ENCODE results near the gene CDH26. TPM values are rescaled to one million over a fixed set of nuclear protein-coding genes. Genes with fewer than 3 reads are reported as not detected.

CDH26 gene
- total RNA-seq, 2 experiments from 2014 or later, result 0.75 to 1.1 TPM

DNA sequence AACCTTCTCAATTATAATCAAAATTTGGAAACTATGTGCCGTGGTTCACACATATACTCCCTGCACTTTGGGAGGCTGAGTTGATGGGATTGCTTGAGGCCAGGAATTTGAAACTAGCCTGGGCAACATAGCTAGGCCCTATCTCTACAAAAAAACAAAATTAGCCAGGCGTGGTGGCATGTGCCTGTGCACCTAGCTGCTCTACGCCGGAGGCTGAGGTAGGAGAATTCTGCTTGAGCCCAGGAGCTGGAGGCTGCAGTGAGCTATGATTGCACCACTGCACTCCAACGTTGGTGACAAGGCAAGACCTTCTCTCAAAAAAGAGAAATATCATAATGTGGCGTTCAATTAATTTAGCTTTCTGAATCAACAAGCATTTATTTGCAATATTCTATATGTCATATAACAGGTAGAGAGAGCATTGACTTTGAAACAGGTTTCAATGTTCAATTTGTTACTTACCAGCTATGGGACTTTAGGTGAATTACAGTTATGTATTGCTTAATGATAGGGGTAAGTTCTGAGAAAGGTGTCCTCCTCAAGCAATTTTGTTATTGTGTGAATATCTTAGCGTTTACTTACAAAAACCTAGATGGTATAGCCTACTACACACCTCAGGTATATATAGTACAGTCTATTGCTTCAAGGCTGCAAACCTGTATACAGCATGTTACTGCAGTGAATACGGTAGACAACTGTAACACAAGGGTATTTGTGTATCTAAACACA, 22.6 kb upstream of the CDH26 start:
- ChIA-PET POLR2A (no interaction called here), CTCF (interaction anchor here (1.6 kb wide), 1 partner anchor 11 kb away, joined by 4 read pairs; no protein-coding TSS in a partner anchor)
- TF ChIP-seq, protein P1, sequence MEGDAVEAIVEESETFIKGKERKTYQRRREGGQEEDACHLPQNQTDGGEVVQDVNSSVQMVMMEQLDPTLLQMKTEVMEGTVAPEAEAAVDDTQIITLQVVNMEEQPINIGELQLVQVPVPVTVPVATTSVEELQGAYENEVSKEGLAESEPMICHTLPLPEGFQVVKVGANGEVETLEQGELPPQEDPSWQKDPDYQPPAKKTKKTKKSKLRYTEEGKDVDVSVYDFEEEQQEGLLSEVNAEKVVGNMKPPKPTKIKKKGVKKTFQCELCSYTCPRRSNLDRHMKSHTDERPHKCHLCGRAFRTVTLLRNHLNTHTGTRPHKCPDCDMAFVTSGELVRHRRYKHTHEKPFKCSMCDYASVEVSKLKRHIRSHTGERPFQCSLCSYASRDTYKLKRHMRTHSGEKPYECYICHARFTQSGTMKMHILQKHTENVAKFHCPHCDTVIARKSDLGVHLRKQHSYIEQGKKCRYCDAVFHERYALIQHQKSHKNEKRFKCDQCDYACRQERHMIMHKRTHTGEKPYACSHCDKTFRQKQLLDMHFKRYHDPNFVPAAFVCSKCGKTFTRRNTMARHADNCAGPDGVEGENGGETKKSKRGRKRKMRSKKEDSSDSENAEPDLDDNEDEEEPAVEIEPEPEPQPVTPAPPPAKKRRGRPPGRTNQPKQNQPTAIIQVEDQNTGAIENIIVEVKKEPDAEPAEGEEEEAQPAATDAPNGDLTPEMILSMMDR (IDR thresholded peaks at IDR 0.05), result no peak
- Mint-ChIP-seq H3K27ac (no peak overlapping the region), H3K4me3 (peak overlapping the region; percentile 62), H3K9me3 (no peaks in the 10 kb centered on the region), H3K27me3 (no peaks in the 10 kb centered on the region), H3K36me3 (ENCODE audit: low read depth) (peaks cover 10% of the 10 kb centered on the region), H3K4me1 (ENCODE audit: low read depth) (peaks cover 48% of the 10 kb centered on the region)
- H3K36me3 ChIP-seq (ENCODE audit: insufficient read depth, low read length), result no peaks in the 10 kb centered on the region
- H3K4me1 ChIP-seq (ENCODE audit: insufficient read depth, low read length), result peaks cover 32% of the 10 kb centered on the region
- H3K27me3 ChIP-seq (ENCODE audit: control insufficient read depth in 1 of 2, insufficient read depth in 2 of 2, low read length in 2 of 2), result no peaks in the 10 kb centered on the region
- H3K9me3 ChIP-seq (ENCODE audit: control insufficient read depth in 1 of 2, insufficient read depth in 1 of 2, low read length in 2 of 2), result peaks cover 0 to 5% of the 10 kb centered on the region in 2 experiments
- H3K4me3 ChIP-seq (ENCODE audit: low read length), result no peak overlapping the region
- intact Hi-C loops (cut with DNase I, micrococcal nuclease), result no loop called here
- H3K27ac ChIP-seq (ENCODE audit: low read depth in 1 of 2, low read length in 2 of 2), result no peak overlapping the region
- ATAC-seq (ENCODE audit: poor library complexity) (no peak), DNase-seq (no peak)

DNA sequence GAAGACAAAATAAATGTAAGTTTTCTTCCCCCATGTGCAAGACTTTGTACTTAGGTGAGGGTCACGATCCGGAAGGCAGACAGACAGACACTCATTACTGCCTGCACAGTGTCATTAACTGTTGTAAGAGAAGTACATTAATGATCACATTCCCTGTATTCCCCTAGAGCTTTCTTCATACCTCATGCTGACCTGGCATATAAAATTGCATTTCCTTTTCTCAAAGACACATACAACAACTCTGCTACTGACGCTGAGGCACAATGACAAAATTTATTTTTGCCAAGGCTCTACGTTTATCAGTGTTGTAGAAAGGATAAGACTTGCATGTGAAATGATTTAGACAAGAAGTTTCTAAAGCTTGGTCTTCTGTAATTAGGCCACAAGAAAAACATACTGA, 21.8 kb upstream of the CDH26 start:
- no peak for DNase-seq
- Histone ChIP-seq H3K4me1 (ENCODE audit: insufficient read depth, low read length) (peaks cover 37% of the 10 kb centered on the region), H3K27ac (ENCODE audit: low read depth in 1 of 2, low read length in 2 of 2) (no peak overlapping the region), H3K36me3 (ENCODE audit: insufficient read depth, low read length) (no peaks in the 10 kb centered on the region), H3K4me3 (ENCODE audit: low read length) (no peak overlapping the region), H3K27me3 (ENCODE audit: control insufficient read depth in 1 of 2, insufficient read depth in 2 of 2, low read length in 2 of 2) (no peaks in the 10 kb centered on the region), H3K9me3 (ENCODE audit: control insufficient read depth in 1 of 2, insufficient read depth in 1 of 2, low read length in 2 of 2) (peaks cover 0 to 5% of the 10 kb centered on the region in 2 experiments)
- ChIA-PET CTCF (interaction anchor here (1.6 kb wide), 1 partner anchor 10 kb away, joined by 4 read pairs; no protein-coding TSS in a partner anchor), POLR2A (no interaction called here)
- no peak for ATAC-seq (ENCODE audit: poor library complexity)
- Mint-ChIP-seq H3K27ac (no peak overlapping the region), H3K4me1 (ENCODE audit: low read depth) (peaks cover 56% of the 10 kb centered on the region), H3K9me3 (no peaks in the 10 kb centered on the region), H3K4me3 (peak overlapping the region; percentile 1), H3K36me3 (ENCODE audit: low read depth) (peaks cover 17% of the 10 kb centered on the region), H3K27me3 (no peaks in the 10 kb centered on the region)
- intact Hi-C loops (cut with DNase I, micrococcal nuclease), result no loop called here
- TF ChIP-seq, protein P1 (IDR thresholded peaks at IDR 0.05), result no peak

DNA sequence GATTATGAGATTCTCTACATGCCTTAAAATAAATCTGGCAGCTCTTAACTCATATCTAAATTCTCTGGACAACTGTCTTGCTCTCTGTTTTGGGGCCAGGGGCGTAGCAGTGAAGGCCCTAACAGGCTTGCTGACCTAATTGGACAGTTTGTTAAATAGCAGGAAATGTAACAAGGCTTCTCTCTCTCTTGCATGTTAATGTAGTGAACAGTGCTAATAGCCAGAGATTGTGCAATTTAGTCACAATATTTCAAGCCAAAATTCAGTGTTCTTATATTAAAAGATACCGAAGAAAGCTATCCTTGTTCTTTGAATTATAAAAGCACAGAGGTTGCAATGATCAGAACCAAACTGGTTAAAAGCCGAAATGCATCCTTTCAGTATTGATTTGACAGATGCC, 21.1 kb upstream of the CDH26 start:
- Histone ChIP-seq H3K4me3 (ENCODE audit: low read length) (no peak overlapping the region), H3K4me1 (ENCODE audit: insufficient read depth, low read length) (peaks cover 37% of the 10 kb centered on the region), H3K9me3 (ENCODE audit: control insufficient read depth in 1 of 2, insufficient read depth in 1 of 2, low read length in 2 of 2) (peaks cover 0 to 5% of the 10 kb centered on the region in 2 experiments), H3K27ac (ENCODE audit: low read depth in 1 of 2, low read length in 2 of 2) (no peak overlapping the region), H3K36me3 (ENCODE audit: insufficient read depth, low read length) (peaks cover 3% of the 10 kb centered on the region), H3K27me3 (ENCODE audit: control insufficient read depth in 1 of 2, insufficient read depth in 2 of 2, low read length in 2 of 2) (no peaks in the 10 kb centered on the region)
- TF ChIP-seq, protein P1 (IDR thresholded peaks at IDR 0.05), result no peak
- Mint-ChIP-seq H3K27ac (peak overlapping the region; percentile 85), H3K36me3 (ENCODE audit: low read depth) (peaks cover 23% of the 10 kb centered on the region), H3K4me3 (peak overlapping the region; percentile 62), H3K9me3 (no peaks in the 10 kb centered on the region), H3K27me3 (no peaks in the 10 kb centered on the region), H3K4me1 (ENCODE audit: low read depth) (peaks cover 58% of the 10 kb centered on the region)
- CTCF ChIA-PET, result interaction anchor here (1.6 kb wide), 1 partner anchor 9 kb away, joined by 4 read pairs; no protein-coding TSS in a partner anchor
- ATAC-seq (ENCODE audit: poor library complexity) (no peak), DNase-seq (no peak)
- intact Hi-C loops (cut with DNase I, micrococcal nuclease), result no loop called here
- POLR2A ChIA-PET, result no interaction called here
